HepG2 (cell line): ENCODE data around the gene PCGF2. TPM values are rescaled to one million over a fixed set of nuclear protein-coding genes. Genes with fewer than 3 reads are reported as not detected.

ENCODE experiments used
- DMTF1 ChIP-seq: sonication (generic); formaldehyde crosslinking; IDR thresholded peaks from 2 replicates; pipeline ENCODE4 v1.4.0; 2020; ENCODE audit warnings: mild to moderate bottlenecking, missing genetic modification reagents
- DR1 ChIP-seq: sonication (generic); formaldehyde crosslinking; IDR thresholded peaks from 2 replicates; pipeline ENCODE4 v1.8.0; 2021; ENCODE audit warnings: mild to moderate bottlenecking, missing genetic modification reagents, inconsistent platforms
- DZIP1 ChIP-seq: sonication (generic); formaldehyde crosslinking; IDR thresholded peaks from 2 replicates; pipeline ENCODE4 v1.5.0; 2020; ENCODE audit warnings: mild to moderate bottlenecking, missing genetic modification reagents
- HMG20B ChIP-seq: conservative IDR thresholded peaks from 2 replicates; pipeline ENCODE4 v1.6.1; 2016; ENCODE audit warnings: missing genetic modification reagents, missing compliant biosample characterization
- JARID2 ChIP-seq: sonication (generic); formaldehyde crosslinking; IDR thresholded peaks from 2 replicates; pipeline ENCODE4 v1.8.1; 2023; ENCODE audit warnings: missing genetic modification reagents, inconsistent platforms; ENCODE audit not compliant: insufficient replicate concordance
- NFRKB ChIP-seq: fragments of 450-650 bp; IDR thresholded peaks from 2 replicates; pipeline ENCODE4 v1.6.1; 2017
- SKIL ChIP-seq: sonication (generic); formaldehyde crosslinking; IDR thresholded peaks from 2 replicates; pipeline ENCODE4 v1.8.0; 2022; ENCODE audit warnings: missing genetic modification reagents, mild to moderate bottlenecking, moderate library complexity, borderline replicate concordance
- SRY ChIP-seq: sonication (generic); formaldehyde crosslinking; IDR thresholded peaks from 2 replicates; pipeline ENCODE4 v1.8.0; 2022; ENCODE audit warnings: mild to moderate bottlenecking, missing genetic modification reagents
- TCF7L2 ChIP-seq: IDR thresholded peaks from 2 replicates; pipeline ENCODE4 v1.6.1; 2011; ENCODE audit warnings: mild to moderate bottlenecking, low read depth, low read length, moderate library complexity
- TOE1 ChIP-seq: sonication (generic); formaldehyde crosslinking; IDR thresholded peaks from 2 replicates; pipeline ENCODE4 v1.4.0; 2020; ENCODE audit warnings: mild to moderate bottlenecking, missing genetic modification reagents
- TRIM24 ChIP-seq: sonication (generic); formaldehyde crosslinking; IDR thresholded peaks from 2 replicates; pipeline ENCODE4 v1.8.0; 2022; ENCODE audit warnings: mild to moderate bottlenecking, missing genetic modification reagents
- ZNF142 ChIP-seq: sonication (generic); formaldehyde crosslinking; IDR thresholded peaks from 2 replicates; pipeline ENCODE4 v1.4.0; 2020; ENCODE audit warnings: missing genetic modification reagents
- ZNF558 ChIP-seq: sonication (generic); formaldehyde crosslinking; IDR thresholded peaks from 2 replicates; pipeline ENCODE4 v1.9.0; 2022; ENCODE audit warnings: mild to moderate bottlenecking, missing genetic modification reagents, borderline replicate concordance
- polyA plus RNA-seq, 8 experiments: library from polyadenylated mRNA; depleted of rRNA in 3 of 8; stranded (reverse) in 7 of 8; unstranded in 1 of 8; fragments of >200 nt; fragmentation: Illumina TruSeq in 4 of 8; extraction: Trizol in 4 of 8; gene quantifications; 2 replicates each; pipeline versions ENCODE4 v1.2.1 to v1.2.3, GENCODE V29; 2011 to 2016; ENCODE audit warnings: low read depth in 4 of 8, missing spikeins in 1 of 8, mixed read lengths in 1 of 8; ENCODE audit not compliant: insufficient read depth in 1 of 8
- total RNA-seq, 5 experiments: library from RNA; depleted of rRNA; stranded (reverse); fragments of >200 nt; fragmentation: Illumina TruSeq; extraction: Trizol; gene quantifications; 2 replicates each; pipeline ENCODE4 v1.2.3, GENCODE V29; 2016; ENCODE audit warnings: low read depth in 1 of 5

The PCGF2 gene
- total and polyA plus RNA-seq, 2 of the 13 experiments (the other 11 are each of a cell fraction or from before 2014, with no cell fraction given): 11.6 to 29.4 TPM

- TF ChIP-seq ZNF142 (CRISPR knock-in tag) (no peak), DMTF1 (CRISPR knock-in tag) (no peak), TRIM24 (CRISPR knock-in tag) (no peak), TOE1 (CRISPR knock-in tag) (peak; percentile 75; the same call in 1 of the 2 replicates), NFRKB (no peak), DZIP1 (CRISPR knock-in tag) (0 out of 2 replicates have a peak, but pooled peaks have one; percentile 11), SKIL (no peak; the same call in 1 of the 2 replicates), JARID2 (CRISPR knock-in tag) (peak; percentile 25), ZNF558 (CRISPR knock-in tag) (no peak; the same call in 1 of the 2 replicates), SRY (no peak; the same call in 1 of the 2 replicates), HMG20B (CRISPR knock-in tag) (0 out of 2 replicates have a peak, but pooled peaks have one; percentile 37), DR1 (no peak), TCF7L2 (no peak)
These were observed 3.7 kb upstream of the PCGF2 start (continued) for GRCh38 chr17:38751808-38752307.
